Loucy (cell line): Measurements from ENCODE around the gene TMEM41B.

Source experiments
- H2AFZ ChIP-seq: fragments of 200-600 bp; sonication (generic); 2 replicates; pipeline ENCODE4 v1.6.0; 2016; ENCODE audit warnings: antibody characterized with exemption, mild to moderate bottlenecking, low read length, moderate library complexity
- H3F3A ChIP-seq: fragments of 200-600 bp; 2 replicates; pipeline ENCODE4 v1.6.0; 2016; ENCODE audit warnings: antibody characterized with exemption, low read depth, mild to moderate bottlenecking
- H3K27me3 ChIP-seq: fragments of 200-600 bp; sonication (generic); 2 replicates; pipeline ENCODE4 v1.6.1; 2014; ENCODE audit warnings: low read length, mild to moderate bottlenecking; ENCODE audit not compliant: insufficient read depth, poor library complexity, severe bottlenecking
- H3K36me3 ChIP-seq: fragments of 200-600 bp; sonication (generic); 2 replicates; pipeline ENCODE4 v1.6.1; 2016; ENCODE audit warnings: low read length; ENCODE audit not compliant: insufficient read depth
- H3K4me1 ChIP-seq: fragments of 200-600 bp; sonication (generic); 2 replicates; pipeline ENCODE4 v1.5.1; 2014; ENCODE audit warnings: low read length, mild to moderate bottlenecking; ENCODE audit not compliant: insufficient read depth, poor library complexity, severe bottlenecking
- H3K4me2 ChIP-seq: fragments of 200-600 bp; sonication (generic); 2 replicates; pipeline ENCODE4 v1.6.0; 2014; ENCODE audit warnings: antibody characterized with exemption, low read length, low read depth, mild to moderate bottlenecking; ENCODE audit not compliant: poor library complexity, severe bottlenecking
- H3K4me3 ChIP-seq: fragments of 200-600 bp; sonication (generic); 2 replicates; pipeline ENCODE4 v1.5.1; 2014; ENCODE audit warnings: low read length, mild to moderate bottlenecking, mixed read lengths; ENCODE audit not compliant: poor library complexity, severe bottlenecking
- H3K79me2 ChIP-seq: fragments of 200-600 bp; sonication (generic); 2 replicates; pipeline ENCODE4 v1.6.1; 2014; ENCODE audit warnings: low read length; ENCODE audit not compliant: insufficient read depth
- H3K9ac ChIP-seq: fragments of 200-600 bp; sonication (generic); 2 replicates; pipeline ENCODE4 v1.6.0; 2014; ENCODE audit warnings: mild to moderate bottlenecking, low read depth, low read length, moderate library complexity; ENCODE audit not compliant: poor library complexity, severe bottlenecking
- H3K9me2 ChIP-seq: fragments of 200-600 bp; sonication (generic); replicated peaks from 2 replicates; pipeline ENCODE4 v1.6.1; 2016; ENCODE audit warnings: low read depth, low read length, mixed read lengths
- H3K9me3 ChIP-seq: fragments of 200-600 bp; sonication (generic); 2 replicates; pipeline ENCODE4 v1.6.1; 2014; ENCODE audit warnings: mild to moderate bottlenecking, antibody characterized with exemption, low read length, low read depth; ENCODE audit not compliant: insufficient read depth
- H4K20me1 ChIP-seq: fragments of 200-600 bp; sonication (generic); 2 replicates; pipeline ENCODE4 v1.6.0; 2014; ENCODE audit warnings: antibody characterized with exemption, low read length, mild to moderate bottlenecking; ENCODE audit not compliant: insufficient read depth, poor library complexity, severe bottlenecking
- EZH2phosphoT487 ChIP-seq: fragments of 200-600 bp; IDR thresholded peaks from 2 replicates; pipeline ENCODE4 v1.6.1; 2018; ENCODE audit warnings: antibody characterized with exemption, mild to moderate bottlenecking, moderate library complexity, borderline replicate concordance
- TF ChIP-seq, protein P1 (sequence below): fragments of 200-600 bp; sonication (generic); conservative IDR thresholded peaks from 2 replicates; pipeline ENCODE4 v1.5.1; 2014; ENCODE audit warnings: mild to moderate bottlenecking, antibody characterized with exemption, low read length

Gene TMEM41B

DNA sequence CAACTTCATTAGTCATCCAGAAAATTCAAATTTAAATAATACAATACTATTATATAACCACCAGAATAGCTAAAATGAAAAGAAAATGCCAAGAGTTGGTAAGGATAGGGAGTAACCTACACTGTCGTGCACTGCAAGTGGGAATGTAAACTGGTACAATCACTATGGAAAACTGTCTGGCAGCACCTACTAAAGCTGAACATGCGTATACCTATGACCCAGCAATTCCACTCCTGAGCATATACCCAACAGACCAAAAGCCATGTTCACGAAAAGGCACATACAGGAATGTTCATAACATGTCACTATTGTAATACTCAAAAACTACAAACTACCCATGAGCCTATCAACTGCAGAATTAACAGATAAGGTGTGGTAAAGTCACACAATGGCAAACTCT lies 81.9 kb downstream of the TMEM41B start:
- H3K9me3 ChIP-seq: 0 out of 2 replicates have a peak, but pooled peaks cover 5% of the 10 kb centered on the region
- peaks cover 43% of the 10 kb centered on the region; the same call in 1 of the 2 replicates for H3K79me2 ChIP-seq
- TF ChIP-seq EZH2phosphoT487: no peak
- TF ChIP-seq, protein P1, sequence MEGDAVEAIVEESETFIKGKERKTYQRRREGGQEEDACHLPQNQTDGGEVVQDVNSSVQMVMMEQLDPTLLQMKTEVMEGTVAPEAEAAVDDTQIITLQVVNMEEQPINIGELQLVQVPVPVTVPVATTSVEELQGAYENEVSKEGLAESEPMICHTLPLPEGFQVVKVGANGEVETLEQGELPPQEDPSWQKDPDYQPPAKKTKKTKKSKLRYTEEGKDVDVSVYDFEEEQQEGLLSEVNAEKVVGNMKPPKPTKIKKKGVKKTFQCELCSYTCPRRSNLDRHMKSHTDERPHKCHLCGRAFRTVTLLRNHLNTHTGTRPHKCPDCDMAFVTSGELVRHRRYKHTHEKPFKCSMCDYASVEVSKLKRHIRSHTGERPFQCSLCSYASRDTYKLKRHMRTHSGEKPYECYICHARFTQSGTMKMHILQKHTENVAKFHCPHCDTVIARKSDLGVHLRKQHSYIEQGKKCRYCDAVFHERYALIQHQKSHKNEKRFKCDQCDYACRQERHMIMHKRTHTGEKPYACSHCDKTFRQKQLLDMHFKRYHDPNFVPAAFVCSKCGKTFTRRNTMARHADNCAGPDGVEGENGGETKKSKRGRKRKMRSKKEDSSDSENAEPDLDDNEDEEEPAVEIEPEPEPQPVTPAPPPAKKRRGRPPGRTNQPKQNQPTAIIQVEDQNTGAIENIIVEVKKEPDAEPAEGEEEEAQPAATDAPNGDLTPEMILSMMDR: no peak
- H2AFZ ChIP-seq: no peak overlapping the region
- H3K4me1 ChIP-seq: peaks cover 3% of the 10 kb centered on the region
- no peaks in the 10 kb centered on the region for H3K9me2 ChIP-seq
- no peaks in the 10 kb centered on the region for H3K36me3 ChIP-seq
- H3K4me2 ChIP-seq: no peak overlapping the region
- no peak overlapping the region for H3K4me3 ChIP-seq
- no peaks in the 10 kb centered on the region for H3F3A ChIP-seq
- H3K27me3 ChIP-seq: no peaks in the 10 kb centered on the region
- no peak overlapping the region for H3K9ac ChIP-seq
- H4K20me1 ChIP-seq: no peaks in the 10 kb centered on the region

GRCh38 chr11:9231848-9232177 lies 82.6 kb downstream of the TMEM41B start:
- no peaks in the 10 kb centered on the region for H3K27me3 ChIP-seq
- H3K4me2 ChIP-seq: no peak overlapping the region
- no peak overlapping the region for H2AFZ ChIP-seq
- H3K9me3 ChIP-seq: 0 out of 2 replicates have a peak, but pooled peaks cover 5% of the 10 kb centered on the region
- H3K4me3 ChIP-seq: no peak overlapping the region
- H3K9me2 ChIP-seq: no peaks in the 10 kb centered on the region
- TF ChIP-seq, protein P1: no peak
- no peak for TF ChIP-seq EZH2phosphoT487
- no peak overlapping the region for H3K9ac ChIP-seq
- peaks cover 3% of the 10 kb centered on the region for H3K4me1 ChIP-seq
- H3F3A ChIP-seq: no peaks in the 10 kb centered on the region
- no peaks in the 10 kb centered on the region for H4K20me1 ChIP-seq
- no peaks in the 10 kb centered on the region for H3K36me3 ChIP-seq
- peaks cover 43% of the 10 kb centered on the region; the same call in 1 of the 2 replicates for H3K79me2 ChIP-seq
